Spleen (tissue), 7 donors: ENCODE results near the gene RMRP.

ENCODE experiments used
- POLR2A ChIP-seq, 3 donors: fragments of 450-650 bp; IDR thresholded peaks; one replicate each; pipeline ENCODE4 v1.5.1; 2017; ENCODE audit warnings: antibody characterized with exemption in 3 of 3, mild to moderate bottlenecking in 1 of 3
- TF ChIP-seq, protein P1 (sequence below), 11 experiments: fragments of 200-600 bp in 7 of 11; fragments of 450-650 bp in 4 of 11; sonication (generic) in 4 of 11; IDR thresholded peaks in 8 of 11; conservative IDR thresholded peaks in 3 of 11; 1 replicate in 7 of 11; 2 replicates in 4 of 11; pipeline versions ENCODE4 v1.4.0 to v1.8.0; 2016 to 2021; ENCODE audit warnings: antibody characterized with exemption in 11 of 11, inconsistent platforms in 4 of 11, mild to moderate bottlenecking in 1 of 11
- donor health status: DM: no; HTN: no; CAD: no; lungs with moderate emphysema.
- donor health status: DM: no; HTN: no; CAD: no.
- donor health status: DM: no; HTN: no; CAD: no.

DNA sequence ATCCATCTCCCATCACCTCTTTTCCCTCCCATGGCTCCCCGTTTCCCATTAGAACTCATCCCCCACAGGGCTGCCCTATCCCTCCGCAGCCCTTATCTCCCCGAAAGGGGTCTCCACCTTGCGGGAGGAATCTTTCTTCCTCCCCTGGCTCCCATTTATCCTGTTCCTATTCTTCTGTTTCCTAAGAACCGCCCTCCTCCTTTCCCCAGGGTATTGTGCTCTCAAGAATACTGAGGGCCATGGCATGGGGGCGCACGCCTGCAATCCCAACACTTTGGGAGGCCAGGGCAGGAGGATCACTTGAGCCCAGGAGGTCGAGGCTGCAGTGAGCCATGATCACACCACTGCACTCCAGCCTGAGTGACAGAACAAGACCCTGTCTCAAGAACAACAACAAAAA lies 40.3 kb downstream of the RMRP start:
- TF ChIP-seq, protein P1, sequence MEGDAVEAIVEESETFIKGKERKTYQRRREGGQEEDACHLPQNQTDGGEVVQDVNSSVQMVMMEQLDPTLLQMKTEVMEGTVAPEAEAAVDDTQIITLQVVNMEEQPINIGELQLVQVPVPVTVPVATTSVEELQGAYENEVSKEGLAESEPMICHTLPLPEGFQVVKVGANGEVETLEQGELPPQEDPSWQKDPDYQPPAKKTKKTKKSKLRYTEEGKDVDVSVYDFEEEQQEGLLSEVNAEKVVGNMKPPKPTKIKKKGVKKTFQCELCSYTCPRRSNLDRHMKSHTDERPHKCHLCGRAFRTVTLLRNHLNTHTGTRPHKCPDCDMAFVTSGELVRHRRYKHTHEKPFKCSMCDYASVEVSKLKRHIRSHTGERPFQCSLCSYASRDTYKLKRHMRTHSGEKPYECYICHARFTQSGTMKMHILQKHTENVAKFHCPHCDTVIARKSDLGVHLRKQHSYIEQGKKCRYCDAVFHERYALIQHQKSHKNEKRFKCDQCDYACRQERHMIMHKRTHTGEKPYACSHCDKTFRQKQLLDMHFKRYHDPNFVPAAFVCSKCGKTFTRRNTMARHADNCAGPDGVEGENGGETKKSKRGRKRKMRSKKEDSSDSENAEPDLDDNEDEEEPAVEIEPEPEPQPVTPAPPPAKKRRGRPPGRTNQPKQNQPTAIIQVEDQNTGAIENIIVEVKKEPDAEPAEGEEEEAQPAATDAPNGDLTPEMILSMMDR (IDR thresholded peaks at IDR 0.05 in 8 of 11, conservative IDR thresholded peaks at IDR 0.05 in 3 of 11): no peak
- TF ChIP-seq POLR2A (IDR thresholded peaks at IDR 0.05): no peak
